Heart right ventricle (tissue), 16 donors: ENCODE results near the gene PBX4. TPM values are rescaled to one million over a fixed set of nuclear protein-coding genes. Genes with fewer than 3 reads are reported as not detected.

Experiments
- ATAC-seq, 8 donors: fragments of 200-7000 bp; cut with Tn5 transposase; one replicate each; pipeline ENCODE4 v1.9.1; 2020; ENCODE audit warnings: mild to moderate bottlenecking in 8 of 8, moderate library complexity in 8 of 8, moderate number of reproducible peaks in 1 of 8
- DNase-seq, 2 donors: peaks; one replicate each; pipeline ENCODE4 v3.0.0-alpha.2; 2020
- H3K27ac ChIP-seq, 10 donors: fragments of 200-600 bp; sonication (generic) in 2 of 10; one replicate each; pipeline versions ENCODE4 v1.5.0 to v1.8.0; 2020 to 2022; ENCODE audit warnings: mild to moderate bottlenecking in 3 of 10
- H3K27me3 ChIP-seq, 7 donors: fragments of 200-600 bp; one replicate each; pipeline ENCODE4 v1.8.0; 2021 to 2022; ENCODE audit warnings: mild to moderate bottlenecking in 2 of 7
- H3K36me3 ChIP-seq, 9 donors: fragments of 200-600 bp; sonication (generic) in 1 of 9; one replicate each; pipeline versions ENCODE4 v1.5.0 to v1.8.0; 2020 to 2022; ENCODE audit warnings: mild to moderate bottlenecking in 2 of 9
- H3K4me1 ChIP-seq, 9 donors: fragments of 200-600 bp; sonication (generic) in 1 of 9; one replicate each; pipeline versions ENCODE4 v1.5.0 to v1.8.0; 2020 to 2022; ENCODE audit warnings: mild to moderate bottlenecking in 4 of 9
- H3K4me3 ChIP-seq, 10 donors: fragments of 200-600 bp; sonication (generic) in 2 of 10; one replicate each; pipeline versions ENCODE4 v1.5.0 to v1.8.0; 2020 to 2022; ENCODE audit warnings: mild to moderate bottlenecking in 7 of 10, moderate library complexity in 2 of 10
- H3K9me3 ChIP-seq, 11 donors: fragments of 200-600 bp in 10 of 11; sonication (generic) in 2 of 11; one replicate each; pipeline versions ENCODE4 v1.5.0 to v1.8.0; 2013 to 2022; ENCODE audit warnings: mild to moderate bottlenecking in 2 of 11, control low read depth in 1 of 11, moderate library complexity in 1 of 11
- CTCF ChIP-seq, 9 donors: fragments of 200-600 bp; sonication (generic) in 2 of 9; IDR thresholded peaks; one replicate each; pipeline versions ENCODE4 v1.5.0 to v1.8.0; 2021 to 2022; ENCODE audit warnings: antibody characterized with exemption in 9 of 9, mild to moderate bottlenecking in 5 of 9, moderate library complexity in 1 of 9
- WGBS, 2 donors: extraction: QIAGEN DNeasy Blood & Tissue Kit; methylation state at CpG; one replicate each; pipeline ENCODE4 v1.1.7; 2013; ENCODE audit warnings: inconsistent platforms in 1 of 2; 5-methylcytosine and 5-hydroxymethylcytosine counted together
- intact Hi-C, 10 donors: fragments of 100-400 bp; cut with DNase I; formaldehyde crosslinking; loops; one replicate each; pipeline versions ENCODE4 v1.11.1 to v1.14.2; 2022
- polyA plus RNA-seq, 2 donors: library from polyadenylated mRNA; stranded (reverse); fragments of 200-250 nt; gene quantifications; one replicate each; pipeline ENCODE4 v1.2.3, GENCODE V29; 2013
- total RNA-seq, 10 donors: library from RNA; stranded (reverse); fragmentation: NEBNext Ultra II Directional in 3 of 10; extraction: Animal tissue kit (Norgen Biotek cat#: 25700) in 3 of 10; gene quantifications; one replicate each; pipeline versions ENCODE4 v1.2.1 to v1.2.4, GENCODE V29; 2021 to 2023
- donor health status: Arrhythmogenic right ventricular cardiomyopathy.
- donor health status: ischemic (EF 13 %, LVEDD 7.1; RV severe dilation, severe dysfunction).
- donor health status: healthy with polysubstance abuse.
- donor health status: DM: no; HTN: yes; CAD: no.
- donor health status: DM: no; HTN: no; CAD: no.
- donor health status: ischemic (EF 25% LVEDD 6.9; RV normal size, moderate dysfunction).
- donor health status: ischemic (EF 25% LVEDD 5.7; RV mildly dilated, moderate dysfunction).
- donor health status: healthy.
- donor health status: DM: yes; HTN: yes; CAD: no.
- donor health status: Ischemic cardiomyopathy.
- donor health status: ischemic (EF 35%, LVEDD 5.7; RV mildly dilated, moderate dysfunction).
- donor health status: nonischemic (EF 11% LVEDD 7.7; RV severe dilation, severe dysfunction).
- donor health status: DM: yes; HTN: yes; CAD: no.
- donor health status: PGD.
- donor health status: ischemic (EF 29% LVEDD 5.4; RV normal size, mild dysfunction).
- donor health status: nonischemic (EF 23%, LVEDD 6.1; RV moderate dilation, normal function).

The PBX4 gene
- total and polyA plus RNA-seq, 12 donors = 0.06 to 1.2 (median 0.36) TPM; not detected in 7

- Histone ChIP-seq H3K9me3 (no peaks in the 10 kb centered on the region), H3K4me3 (no peak overlapping the region), H3K4me1 (peaks cover 0 to under 1% (median 0%) of the 10 kb centered on the region in 9 donors), H3K27me3 (peaks cover 0 to 6% (median under 1%) of the 10 kb centered on the region in 7 donors), H3K27ac (no peak overlapping the region), H3K36me3 (peaks cover 0 to 97% (median 4%) of the 10 kb centered on the region in 9 donors)
- intact Hi-C loops = no loop called here
- WGBS, 2 donors = 94% methylated on average over 22 of the region's 22 CpGs
- ATAC-seq (no peak), DNase-seq (no peak)
- no peak for TF ChIP-seq CTCF (IDR thresholded peaks at IDR 0.05)
These were observed 15.4 kb upstream of the PBX4 start for GRCh38 chr19:19633711-19634515.

GRCh38 chr19:19632661-19633060 is 14.2 kb upstream of the PBX4 start:
- Histone ChIP-seq H3K27ac (no peak overlapping the region), H3K4me1 (peaks cover 0 to 13% (median 11%) of the 10 kb centered on the region in 9 donors), H3K4me3 (no peak overlapping the region), H3K9me3 (no peaks in the 10 kb centered on the region), H3K36me3 (peaks cover 0 to 85% (median 4%) of the 10 kb centered on the region in 9 donors), H3K27me3 (peaks cover 0 to 14% (median 11%) of the 10 kb centered on the region in 7 donors)
- WGBS, 2 donors = 81 to 85% methylated on average over 5 of the region's 5 CpGs
- no peak for ATAC-seq
- intact Hi-C loops = no loop called here
- no peak for DNase-seq
- no peak for TF ChIP-seq CTCF (IDR thresholded peaks at IDR 0.05)

- Histone ChIP-seq H3K9me3 (no peaks in the 10 kb centered on the region), H3K27ac (no peak overlapping the region), H3K36me3 (peaks cover 0 to 71% (median 0%) of the 10 kb centered on the region in 9 donors), H3K4me1 (peaks cover 0 to 17% (median 13%) of the 10 kb centered on the region in 9 donors), H3K4me3 (no peak overlapping the region), H3K27me3 (peaks cover 0 to 23% (median 17%) of the 10 kb centered on the region in 7 donors)
- 92 to 93% methylated on average over 7 of the region's 7 CpGs for WGBS, 2 donors
- intact Hi-C loops = no loop called here
- no peak for TF ChIP-seq CTCF (IDR thresholded peaks at IDR 0.05)
- no peak for ATAC-seq
- DNase-seq = no peak
These were observed 12.9 kb upstream of the PBX4 start for GRCh38 chr19:19631346-19631745.

GRCh38 chr19:19630426-19630825 is 11.9 kb upstream of the PBX4 start:
- WGBS, 2 donors = 100% methylated on average over 2 of the region's 2 CpGs
- H3K27me3 ChIP-seq = peaks cover 0 to 24% (median 17%) of the 10 kb centered on the region in 7 donors
- H3K36me3 ChIP-seq = peaks cover 0 to 62% (median 0%) of the 10 kb centered on the region in 9 donors
- no peak overlapping the region for H3K27ac ChIP-seq
- intact Hi-C loops = no loop called here
- H3K4me3 ChIP-seq = no peak overlapping the region
- ATAC-seq = no peak
- peaks cover 0 to 17% (median 13%) of the 10 kb centered on the region in 9 donors for H3K4me1 ChIP-seq
- H3K9me3 ChIP-seq = no peaks in the 10 kb centered on the region
- no peak for TF ChIP-seq CTCF (IDR thresholded peaks at IDR 0.05)
- no peak for DNase-seq
